HEK293 (cell line): ENCODE results near the gene SSBP2.

Source experiments
- CTCF ChIA-PET: fragments of 350-600 bp; formaldehyde crosslinking; extraction: SDS; loops from one replicate; lab custom pipeline; 2021; ENCODE audit warnings: antibody characterized with exemption; lab: Yijun Ruan, JAX
- POLR2A ChIA-PET: fragments of 300-600 bp; formaldehyde crosslinking; extraction: SDS; loops from one replicate; lab custom pipeline; 2020; ENCODE audit warnings: antibody characterized with exemption, inconsistent platforms; lab: Yijun Ruan, JAX
- H3K27ac ChIP-seq: fragments of 200-500 bp; sonication (Bioruptor generic); 2 replicates; pipeline ENCODE4 v1.5.1; 2014; ENCODE audit warnings: low read depth, low read length, control low read depth, inconsistent platforms; ENCODE audit errors: extremely low read depth
- H3K36me3 ChIP-seq, 2 experiments: fragments of 200-500 bp in 1 of 2; sonication (Bioruptor generic) in 1 of 2; 1 replicate in 1 of 2; 2 replicates in 1 of 2; pipeline ENCODE4 v1.5.1; 2014 to 2017; ENCODE audit warnings: inconsistent platforms in 2 of 2, low read length in 2 of 2; ENCODE audit not compliant: control insufficient read depth in 2 of 2, insufficient read depth in 1 of 2
- H3K4me1 ChIP-seq: fragments of 200-500 bp; sonication (Bioruptor generic); 2 replicates; pipeline ENCODE4 v1.5.1; 2014; ENCODE audit warnings: mild to moderate bottlenecking, low read length, inconsistent platforms; ENCODE audit not compliant: control insufficient read depth, insufficient read depth
- H3K4me3 ChIP-seq: 2 replicates; pipeline ENCODE4 v1.5.1; 2011; ENCODE audit warnings: low read depth, mild to moderate bottlenecking, control low read depth, low read length, moderate library complexity
- H3K9me3 ChIP-seq: fragments of 200-500 bp; sonication (Bioruptor generic); 2 replicates; pipeline ENCODE4 v1.5.1; 2014; ENCODE audit warnings: low read depth, low read length, inconsistent platforms; ENCODE audit not compliant: control insufficient read depth, insufficient read depth
- ELK4 ChIP-seq: IDR thresholded peaks from 2 replicates; pipeline ENCODE4 v1.6.1; 2011; ENCODE audit warnings: mild to moderate bottlenecking, low read depth, low read length, borderline replicate concordance
- INSM2 ChIP-seq: fragments of 450-650 bp; formaldehyde crosslinking; IDR thresholded peaks from 2 replicates; pipeline ENCODE4 v1.5.1; 2016; ENCODE audit warnings: missing biosample characterization, missing genetic modification characterization
- KLF8 ChIP-seq: fragments of 450-650 bp; formaldehyde crosslinking; IDR thresholded peaks from 2 replicates; pipeline ENCODE4 v1.5.1; 2016; ENCODE audit warnings: missing biosample characterization, missing genetic modification characterization
- OSR2 ChIP-seq: fragments of 450-650 bp; formaldehyde crosslinking; IDR thresholded peaks from 2 replicates; pipeline ENCODE4 v1.5.1; 2016; ENCODE audit warnings: missing biosample characterization, missing genetic modification characterization
- PRDM1 ChIP-seq: fragments of 450-650 bp; formaldehyde crosslinking; IDR thresholded peaks from 2 replicates; pipeline ENCODE4; 2016; ENCODE audit warnings: missing biosample characterization, missing genetic modification characterization
- PRDM2 ChIP-seq: fragments of 450-650 bp; formaldehyde crosslinking; IDR thresholded peaks from 2 replicates; pipeline ENCODE4 v1.5.1; 2016; ENCODE audit warnings: missing biosample characterization, missing genetic modification characterization, borderline replicate concordance
- SALL2 ChIP-seq: fragments of 450-650 bp; formaldehyde crosslinking; IDR thresholded peaks from 2 replicates; pipeline ENCODE4 v1.5.0; 2017; ENCODE audit warnings: missing biosample characterization, mild to moderate bottlenecking, missing genetic modification characterization, borderline replicate concordance
- SP3 ChIP-seq: fragments of 450-650 bp; formaldehyde crosslinking; IDR thresholded peaks from 2 replicates; pipeline ENCODE4 v1.5.1; 2016; ENCODE audit warnings: missing biosample characterization, missing genetic modification characterization
- TRIM28 ChIP-seq: IDR thresholded peaks from 2 replicates; pipeline ENCODE4 v1.6.1; 2011; ENCODE audit warnings: low read length, control low read depth, borderline replicate concordance
- ZBTB49 ChIP-seq: fragments of 450-650 bp; formaldehyde crosslinking; IDR thresholded peaks from 2 replicates; pipeline ENCODE4 v1.5.1; 2016; ENCODE audit warnings: missing biosample characterization, missing genetic modification characterization, low read depth
- ZFHX2 ChIP-seq: fragments of 450-650 bp; formaldehyde crosslinking; conservative IDR thresholded peaks from 2 replicates; pipeline ENCODE4 v1.5.1; 2016; ENCODE audit warnings: missing biosample characterization, missing genetic modification characterization
- ZNF335 ChIP-seq: fragments of 450-650 bp; formaldehyde crosslinking; conservative IDR thresholded peaks from 2 replicates; pipeline ENCODE4 v1.5.1; 2016; ENCODE audit warnings: missing biosample characterization, missing genetic modification characterization
- ZNF513 ChIP-seq: fragments of 450-650 bp; IDR thresholded peaks from 2 replicates; pipeline ENCODE4 v1.5.1; 2018; ENCODE audit warnings: missing biosample characterization, missing genetic modification characterization
- ZNF549 ChIP-seq: fragments of 450-650 bp; IDR thresholded peaks from 2 replicates; pipeline ENCODE4 v1.5.1; 2018; ENCODE audit warnings: missing biosample characterization, missing genetic modification characterization, mild to moderate bottlenecking, inconsistent platforms, moderate library complexity
- ZNF596 ChIP-seq: fragments of 450-650 bp; IDR thresholded peaks from 2 replicates; pipeline ENCODE4 v1.5.0; 2018; ENCODE audit warnings: missing biosample characterization, mild to moderate bottlenecking, missing genetic modification characterization, moderate library complexity
- ZNF621 ChIP-seq: fragments of 450-650 bp; formaldehyde crosslinking; IDR thresholded peaks from 2 replicates; pipeline ENCODE4 v1.5.1; 2017; ENCODE audit warnings: missing biosample characterization, missing genetic modification characterization
- ZNF629 ChIP-seq: fragments of 450-650 bp; formaldehyde crosslinking; IDR thresholded peaks from 2 replicates; pipeline ENCODE4 v1.5.1; 2017; ENCODE audit warnings: missing biosample characterization, missing genetic modification characterization
- ZNF747 ChIP-seq: fragments of 450-650 bp; formaldehyde crosslinking; IDR thresholded peaks from 2 replicates; pipeline ENCODE4 v1.5.1; 2016; ENCODE audit warnings: missing biosample characterization, missing genetic modification characterization
- ZNF837 ChIP-seq: fragments of 450-650 bp; formaldehyde crosslinking; IDR thresholded peaks from 2 replicates; pipeline ENCODE4 v1.5.1; 2016; ENCODE audit warnings: missing biosample characterization, missing genetic modification characterization
- ZSCAN16 ChIP-seq: fragments of 450-650 bp; formaldehyde crosslinking; IDR thresholded peaks from 2 replicates; pipeline ENCODE4 v1.5.1; 2016; ENCODE audit warnings: missing biosample characterization, missing genetic modification characterization
- ZSCAN23 ChIP-seq: fragments of 450-650 bp; formaldehyde crosslinking; IDR thresholded peaks from 2 replicates; pipeline ENCODE4 v1.5.1; 2016; ENCODE audit warnings: missing biosample characterization, missing genetic modification characterization

SSBP2 gene

GRCh38 chr5:81553567-81554212 lies 197.2 kb downstream of the SSBP2 start:
- H3K36me3 ChIP-seq: no peaks in the 10 kb centered on the region
- H3K4me1 ChIP-seq: peaks cover 5% of the 10 kb centered on the region; the same call in 1 of the 2 replicates
- ChIA-PET POLR2A (interaction anchor here (0.6 kb wide), 1 partner anchor 1892 kb away, joined by 3 read pairs; no protein-coding TSS in a partner anchor), CTCF (no interaction called here)
- H3K4me3 ChIP-seq: no peak overlapping the region
- no peaks in the 10 kb centered on the region for H3K9me3 ChIP-seq
- TF ChIP-seq ELK4: no peak
- no peak for TF ChIP-seq TRIM28
- TF ChIP-seq ZNF621 (tag by site-specific recombination): no peak
- no peak for TF ChIP-seq ZNF513 (tag by site-specific recombination)
- TF ChIP-seq ZFHX2 (tag by site-specific recombination): no peak
- peak; percentile 88 for TF ChIP-seq PRDM1 (tag by site-specific recombination)
- TF ChIP-seq ZSCAN16: no peak
- 0 out of 2 replicates have a peak, but pooled peaks have one; percentile 32 for TF ChIP-seq ZNF549 (tag by site-specific recombination)
- TF ChIP-seq ZNF596: no peak
- TF ChIP-seq ZNF747 (tag by site-specific recombination): no peak
- no peak overlapping the region for H3K27ac ChIP-seq

- POLR2A ChIA-PET: interaction anchor here (0.6 kb wide), 1 partner anchor 1893 kb away, joined by 3 read pairs; no protein-coding TSS in a partner anchor
- CTCF ChIA-PET: interaction anchor here (0.6 kb wide), 1 partner anchor 10 kb away, joined by 3 read pairs; no protein-coding TSS in a partner anchor
- Histone ChIP-seq H3K9me3 (no peaks in the 10 kb centered on the region), H3K4me1 (peaks cover 5% of the 10 kb centered on the region; the same call in 1 of the 2 replicates), H3K4me3 (no peak overlapping the region), H3K27ac (no peak overlapping the region), H3K36me3 (no peaks in the 10 kb centered on the region)
- no peak for TF ChIP-seq ZNF335 (tag by site-specific recombination)
- TF ChIP-seq KLF8 (tag by site-specific recombination): no peak
- TF ChIP-seq SALL2 (tag by site-specific recombination): no peak
- no peak for TF ChIP-seq ZBTB49 (tag by site-specific recombination)
- no peak; the same call in 1 of the 2 replicates for TF ChIP-seq OSR2
- TF ChIP-seq ZNF837 (tag by site-specific recombination): no peak
- no peak for TF ChIP-seq ZNF629 (tag by site-specific recombination)
- no peak for TF ChIP-seq SP3 (tag by site-specific recombination)
- no peak for TF ChIP-seq ZSCAN23
- TF ChIP-seq PRDM2 (tag by site-specific recombination): no peak
- TF ChIP-seq INSM2 (tag by site-specific recombination): no peak
These were observed 197.9 kb downstream of the SSBP2 start for GRCh38 chr5:81552852-81553566.
